Panc1 (cell line): ENCODE data around the gene MEIS1. TPM values are rescaled to one million over a fixed set of nuclear protein-coding genes. Genes with fewer than 3 reads are reported as not detected.

Source experiments
- ATAC-seq: fragments of 200-7000 bp; cut with Tn5 transposase; 2 replicates; pipeline ENCODE4 v1.9.1; 2020; ENCODE audit warnings: mild to moderate bottlenecking, moderate library complexity
- BruUV-seq: library from RNA; stranded (reverse); fragments of 400-500 nt; replicated peaks from 2 replicates; lab custom pipeline; 2021; lab: Mats Ljungman, UMichigan
- CTCF ChIA-PET: fragments of 300-600 bp; sonication (Branson Sonifier 250); formaldehyde crosslinking; loops from one replicate; lab custom pipeline; 2022; ENCODE audit warnings: antibody characterized with exemption; lab: Charles Lee
- POLR2A ChIA-PET: fragments of 300-600 bp; sonication (Branson Sonifier 250); formaldehyde crosslinking; loops from one replicate; lab custom pipeline; 2022; ENCODE audit warnings: antibody characterized with exemption; lab: Charles Lee
- DNase-seq: peaks from one replicate; pipeline ENCODE4 v3.0.0-alpha.2; 2010; ENCODE audit warnings: low read depth, low spot score
- H3K27ac ChIP-seq: 2 replicates; pipeline ENCODE4 v1.5.1; 2011; ENCODE audit warnings: mild to moderate bottlenecking, low read length, inconsistent platforms
- H3K27me3 ChIP-seq: fragments of 200-500 bp; sonication (Bioruptor generic); 2 replicates; pipeline ENCODE4 v1.6.0; 2014; ENCODE audit warnings: low read length, inconsistent platforms; ENCODE audit not compliant: control insufficient read depth, insufficient read depth
- H3K36me3 ChIP-seq: fragments of 200-500 bp; sonication (Bioruptor generic); 2 replicates; pipeline ENCODE4 v1.5.1; 2014; ENCODE audit warnings: inconsistent platforms, mild to moderate bottlenecking, low read length, moderate library complexity; ENCODE audit not compliant: control insufficient read depth, insufficient read depth
- H3K4me1 ChIP-seq: 2 replicates; pipeline ENCODE4 v1.5.1; 2011; ENCODE audit warnings: inconsistent platforms, mild to moderate bottlenecking, low read length, moderate library complexity; ENCODE audit not compliant: control insufficient read depth, insufficient read depth
- H3K4me3 ChIP-seq, 2 experiments: 2 replicates each; pipeline ENCODE4 v1.5.1; 2011 to 2012; ENCODE audit warnings: low read depth in 2 of 2, low read length in 2 of 2, mild to moderate bottlenecking in 2 of 2, inconsistent platforms in 1 of 2, moderate library complexity in 1 of 2
- H3K9me3 ChIP-seq: fragments of 200-500 bp; sonication (Bioruptor generic); 2 replicates; pipeline ENCODE4 v1.5.1; 2014; ENCODE audit warnings: low read depth, mild to moderate bottlenecking, inconsistent platforms, low read length, moderate library complexity; ENCODE audit not compliant: control insufficient read depth, insufficient read depth
- CTCF ChIP-seq: fragments of 450-650 bp; IDR thresholded peaks from 2 replicates; pipeline ENCODE4 v1.5.1; 2017; ENCODE audit warnings: mild to moderate bottlenecking
- POLR2AphosphoS5 ChIP-seq: IDR thresholded peaks from 2 replicates; pipeline ENCODE4 v1.6.1; 2012; ENCODE audit warnings: mild to moderate bottlenecking, low read depth, low read length, moderate library complexity
- REST ChIP-seq, 2 experiments: IDR thresholded peaks; 2 replicates each; pipeline ENCODE4 v1.6.1; 2011 to 2012; ENCODE audit warnings: low read depth in 2 of 2, control low read depth in 1 of 2, low read length in 1 of 2, mild to moderate bottlenecking in 1 of 2, moderate library complexity in 1 of 2; ENCODE audit not compliant: insufficient read depth in 1 of 2
- SIN3A ChIP-seq: IDR thresholded peaks from 2 replicates; pipeline ENCODE4 v1.6.1; 2012; ENCODE audit warnings: low read depth, mild to moderate bottlenecking, low read length, moderate library complexity, borderline replicate concordance; ENCODE audit not compliant: insufficient read depth
- TCF7L2 ChIP-seq: IDR thresholded peaks from 2 replicates; pipeline ENCODE4 v1.6.1; 2011; ENCODE audit warnings: mild to moderate bottlenecking, low read depth, low read length, inconsistent platforms
- in situ Hi-C: cut with HindIII; loops from 2 replicates; pipeline ENCODE4 v1.10.0; 2016; ENCODE audit warnings: low sequenced_read_pairs, low pct_unique_long_range_greater_than_20kb
- intact Hi-C: fragments of 100-400 bp; cut with micrococcal nuclease; formaldehyde crosslinking; loops from one replicate; pipeline ENCODE4 v1.10.0; 2022; ENCODE audit not compliant: unreplicated experiment
- total RNA-seq: library from RNA; stranded (reverse); gene quantifications from one replicate; pipeline ENCODE4 v1.2.1, GENCODE V29; 2021; ENCODE audit not compliant: unreplicated experiment

Gene MEIS1
- total RNA-seq, 1 experiment from 2014 or later: 2.0 TPM

- peaks cover 17% of the 10 kb centered on the region for H3K27me3 ChIP-seq
- intact Hi-C loops: no loop called here
- H3K4me3 ChIP-seq: no peak overlapping the region
- DNase-seq: no peak
- H3K27ac ChIP-seq: no peak overlapping the region
- peaks cover 6% of the 10 kb centered on the region; the same call in 1 of the 2 replicates for H3K4me1 ChIP-seq
- ATAC-seq: no peak
- H3K36me3 ChIP-seq: no peaks in the 10 kb centered on the region
- ChIA-PET POLR2A (no interaction called here), CTCF (no interaction called here)
- BruUV-seq: no TSS peak
- in situ Hi-C loops: no loop called here
- TF ChIP-seq POLR2AphosphoS5: no peak
- no peak for TF ChIP-seq CTCF
- TF ChIP-seq REST (IDR thresholded peaks at IDR 0.05; ENCODE audit: insufficient read depth in 1 of 2, low read depth in 2 of 2, low read length in 1 of 2): no peak
- no peak for TF ChIP-seq TCF7L2
- TF ChIP-seq SIN3A: no peak
- H3K9me3 ChIP-seq: no peaks in the 10 kb centered on the region
These were observed 7.7 kb downstream of the MEIS1 start for GRCh38 chr2:66442516-66443185.

- Histone ChIP-seq H3K9me3 (no peaks in the 10 kb centered on the region), H3K27ac (no peak overlapping the region), H3K4me1 (peaks cover 6% of the 10 kb centered on the region; the same call in 1 of the 2 replicates), H3K36me3 (no peaks in the 10 kb centered on the region), H3K27me3 (peaks cover 16% of the 10 kb centered on the region), H3K4me3 (no peak overlapping the region)
- in situ Hi-C loops: no loop called here
- intact Hi-C loops: no loop called here
- no TSS peak for BruUV-seq
- ChIA-PET CTCF (no interaction called here), POLR2A (no interaction called here)
- ATAC-seq (no peak), DNase-seq (no peak)
- no peak for TF ChIP-seq REST (IDR thresholded peaks at IDR 0.05; ENCODE audit: insufficient read depth in 1 of 2, low read depth in 2 of 2, low read length in 1 of 2)
- TF ChIP-seq SIN3A: no peak
- no peak for TF ChIP-seq TCF7L2
- TF ChIP-seq CTCF: no peak
- no peak for TF ChIP-seq POLR2AphosphoS5
These were observed 8.5 kb downstream of the MEIS1 start for GRCh38 chr2:66443186-66443978.
